Keratinocyte (primary cell): ENCODE measurements around the gene CD300C.

Source experiments
- CTCF ChIP-seq, 3 experiments: IDR thresholded peaks in 1 of 3; conservative IDR thresholded peaks in 1 of 3; optimal IDR thresholded peaks in 1 of 3; 2 replicates in 2 of 3; 3 replicates in 1 of 3; pipeline versions ENCODE3 to v1.5.1; 2011; ENCODE audit warnings: low read length in 3 of 3, mild to moderate bottlenecking in 3 of 3, moderate library complexity in 2 of 3, control low read depth in 1 of 3, inconsistent platforms in 1 of 3; ENCODE audit not compliant: insufficient read depth in 2 of 3; ENCODE audit errors: extremely low read depth in 1 of 3
- EZH2 ChIP-seq: IDR thresholded peaks from one replicate; pipeline ENCODE4 v1.6.1; 2012; ENCODE audit warnings: inconsistent platforms, mild to moderate bottlenecking, low read length, moderate library complexity

GRCh38 chr17:74520016-74520434, 25.9 kb downstream of the CD300C start:
- no peak for TF ChIP-seq CTCF (optimal IDR thresholded peaks at IDR 0.05 in 1 of 3, IDR thresholded peaks at IDR 0.05 in 1 of 3, conservative IDR thresholded peaks at IDR 0.05 in 1 of 3; ENCODE audit: extremely low read depth in 1 of 3, insufficient read depth in 2 of 3, low read length in 3 of 3)
- TF ChIP-seq EZH2: no peak
